HPDE6-E6E7 (cell line): Measurements from ENCODE around the gene FAM89B.
A peak's percentile ranks its signal among the peaks of the same experiment; 100 is the strongest.

ENCODE experiments used
- DNase-seq: peaks from one replicate; pipeline ENCODE4 v3.0.0; 2011; ENCODE audit warnings: missing footprints; ENCODE audit errors: extremely low spot score

FAM89B gene

GRCh38 chr11:65573391-65574079 is 1.2 kb downstream of the FAM89B start:
- DNase-seq, result no peak

- no peak for DNase-seq
Measured at GRCh38 chr11:65574109-65574810, 1.9 kb downstream of the FAM89B start.

- DNase-seq, result no peak
Measured at GRCh38 chr11:65574811-65575567, 2.7 kb downstream of the FAM89B start.

GRCh38 chr11:65575568-65576231 is 3.4 kb downstream of the FAM89B start, which contains the start of gene EHBP1L1:
Gene EHBP1L1 (plus strand): TSS chr11:65576053. CDS start chr11:65576303, 250 bp downstream.
- no peak for DNase-seq

DNA sequence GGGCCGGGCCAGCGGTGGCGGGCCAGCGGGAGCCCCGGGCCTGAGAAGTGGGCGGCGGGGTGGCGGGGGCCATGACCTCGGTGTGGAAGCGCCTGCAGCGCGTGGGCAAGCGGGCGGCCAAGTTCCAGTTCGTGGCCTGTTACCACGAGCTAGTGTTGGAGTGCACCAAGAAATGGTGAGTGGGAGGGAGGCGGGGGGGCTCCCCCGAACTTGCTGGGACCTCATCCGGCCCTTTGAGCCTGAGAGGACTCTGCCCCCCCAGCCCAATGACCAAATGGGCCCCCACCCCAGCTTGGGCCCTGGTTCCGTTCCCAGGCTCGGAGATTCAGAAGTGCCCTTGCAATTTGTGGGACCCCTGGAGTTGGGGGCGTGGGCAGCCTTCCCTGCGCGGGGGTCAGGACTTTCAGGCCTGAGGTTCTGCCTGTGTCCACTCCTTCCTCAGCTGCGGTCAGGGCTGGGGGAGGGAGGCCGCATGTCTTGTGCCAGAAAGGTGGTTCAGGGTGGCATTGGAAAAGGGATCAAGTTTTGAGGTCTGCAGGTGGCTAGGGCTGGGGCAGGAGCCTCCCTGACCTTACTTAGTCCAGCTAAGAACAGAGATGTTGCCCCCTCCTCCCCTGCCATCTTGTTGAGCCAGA is 4.0 kb downstream of the FAM89B start:
- no peak for DNase-seq

DNA sequence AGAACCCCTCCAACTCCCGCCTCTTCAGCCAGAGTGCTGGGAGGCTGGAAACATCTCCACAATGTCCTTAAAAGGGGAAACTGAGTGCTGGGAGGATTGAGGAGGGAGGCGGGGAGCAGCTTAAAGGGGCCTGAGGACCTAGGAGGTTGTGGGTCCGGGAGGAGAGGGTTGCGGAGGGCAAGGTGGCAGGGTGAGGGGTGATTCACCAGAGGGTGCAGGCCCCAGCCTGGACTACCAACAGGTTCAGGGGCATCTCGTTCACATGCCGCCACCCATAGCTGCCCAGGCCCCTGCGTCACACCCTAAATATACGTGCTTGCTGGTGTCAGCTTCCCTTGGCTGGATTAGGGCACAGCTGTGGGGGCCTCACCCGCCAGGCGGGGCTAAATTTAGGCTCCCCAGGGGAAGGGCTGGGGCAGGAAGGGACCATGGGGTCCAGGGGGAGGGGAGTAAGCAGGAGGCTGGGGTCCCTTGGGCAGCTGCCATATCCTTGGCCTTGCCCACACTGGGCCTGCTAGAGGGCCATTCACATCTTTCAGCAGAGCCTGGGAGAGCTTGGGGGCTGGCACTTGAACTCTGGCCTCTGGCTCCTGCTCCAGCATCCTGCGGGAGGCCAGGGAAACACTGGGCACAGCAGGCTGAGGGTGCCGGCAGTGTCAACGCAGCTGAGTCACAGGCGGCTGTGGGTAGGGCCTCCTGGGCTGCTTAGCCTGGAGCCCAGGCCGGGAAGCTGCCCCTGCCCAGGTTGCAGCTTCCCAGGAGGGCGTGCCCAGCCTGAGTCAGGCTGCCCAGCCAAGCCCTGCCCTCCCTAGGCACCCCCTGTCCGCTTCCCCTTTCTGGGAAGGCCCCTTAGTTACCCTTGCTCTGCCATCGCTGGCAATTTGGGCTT is 4.8 kb downstream of the FAM89B start:
- peak; percentile 91 for DNase-seq

DNA sequence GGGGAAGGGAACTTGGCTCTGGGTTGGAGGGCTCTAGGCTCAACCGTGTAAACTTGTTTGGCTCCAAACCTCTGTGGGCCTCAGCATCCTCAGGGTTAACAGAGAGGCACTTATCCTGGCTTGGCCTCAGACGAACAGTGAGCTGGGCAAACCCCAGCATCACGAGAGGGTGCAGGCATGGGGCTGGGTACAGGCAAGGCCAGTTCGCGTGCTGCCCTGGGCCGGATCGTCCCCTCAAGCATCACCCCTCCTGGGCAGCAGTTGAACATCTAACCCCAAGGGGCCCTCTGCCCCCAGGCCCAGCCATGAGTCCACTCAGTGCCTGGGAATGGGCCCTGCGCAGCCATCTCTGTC is 5.4 kb downstream of the FAM89B start:
- no peak for DNase-seq

DNA sequence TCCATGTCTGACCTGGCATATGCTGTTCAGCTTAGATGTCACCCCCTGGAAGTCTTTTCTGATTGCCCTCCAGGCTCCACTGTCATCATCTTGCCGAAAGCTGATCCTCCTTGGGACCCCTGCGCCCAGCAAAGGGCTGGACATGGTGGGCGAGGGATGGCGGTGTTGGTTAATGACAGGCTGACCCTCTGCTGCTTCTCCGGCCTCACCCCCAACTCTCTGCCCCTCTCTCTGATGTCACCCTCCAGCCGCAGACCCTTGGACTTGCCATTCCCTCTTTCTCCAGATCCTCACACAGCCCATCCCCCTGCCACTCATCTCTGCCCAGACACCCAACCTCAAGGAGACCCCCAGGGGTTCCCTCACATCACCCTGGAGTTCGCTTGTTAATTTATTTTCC is 5.8 kb downstream of the FAM89B start:
- DNase-seq, result no peak

DNA sequence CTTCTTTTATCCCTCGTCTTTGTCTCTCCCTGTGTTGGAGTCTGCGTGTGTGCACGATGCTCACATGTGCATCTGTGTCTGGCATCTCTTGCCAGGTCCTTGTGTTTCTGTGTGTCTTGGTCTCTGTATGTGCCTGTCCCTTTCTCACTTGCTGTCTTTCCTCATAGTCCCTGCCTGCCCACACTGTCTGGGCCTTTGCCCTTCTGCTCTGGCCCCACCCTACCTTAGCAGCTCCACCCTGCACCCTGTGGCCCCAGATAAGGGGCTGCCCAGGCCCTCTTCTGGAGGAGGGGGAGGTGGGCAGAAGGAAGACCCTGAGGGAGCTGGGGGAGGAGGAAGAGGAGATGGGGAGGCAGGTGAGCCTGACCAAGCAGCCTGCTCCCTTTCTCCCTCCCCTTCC is 6.3 kb downstream of the FAM89B start:
- no peak for DNase-seq

GRCh38 chr11:65579291-65579690 is 7.0 kb downstream of the FAM89B start:
- DNase-seq, result no peak

- no peak for DNase-seq
Measured at GRCh38 chr11:65580031-65580692, 7.8 kb downstream of the FAM89B start.

- no peak for DNase-seq
Measured at GRCh38 chr11:65580756-65581155, 8.4 kb downstream of the FAM89B start.

DNA sequence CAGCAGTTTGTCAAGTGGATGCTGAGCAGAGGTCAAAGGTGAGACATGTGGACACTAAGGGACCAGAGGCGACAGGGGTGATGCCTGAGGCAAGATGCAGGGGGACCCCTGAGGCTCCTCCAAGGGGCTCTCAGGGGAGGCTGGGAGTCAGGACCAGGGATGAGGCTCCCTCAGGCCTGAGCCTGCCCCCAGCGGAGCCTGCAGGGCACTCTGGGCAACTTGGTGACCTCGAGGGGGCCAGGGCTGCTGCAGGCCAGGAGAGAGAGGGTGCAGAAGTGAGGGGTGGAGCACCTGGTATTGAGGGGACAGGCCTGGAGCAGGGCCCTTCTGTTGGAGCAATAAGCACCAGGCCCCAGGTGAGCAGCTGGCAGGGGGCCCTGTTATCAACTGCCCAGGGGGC is 9.6 kb downstream of the FAM89B start:
- no peak for DNase-seq

DNA sequence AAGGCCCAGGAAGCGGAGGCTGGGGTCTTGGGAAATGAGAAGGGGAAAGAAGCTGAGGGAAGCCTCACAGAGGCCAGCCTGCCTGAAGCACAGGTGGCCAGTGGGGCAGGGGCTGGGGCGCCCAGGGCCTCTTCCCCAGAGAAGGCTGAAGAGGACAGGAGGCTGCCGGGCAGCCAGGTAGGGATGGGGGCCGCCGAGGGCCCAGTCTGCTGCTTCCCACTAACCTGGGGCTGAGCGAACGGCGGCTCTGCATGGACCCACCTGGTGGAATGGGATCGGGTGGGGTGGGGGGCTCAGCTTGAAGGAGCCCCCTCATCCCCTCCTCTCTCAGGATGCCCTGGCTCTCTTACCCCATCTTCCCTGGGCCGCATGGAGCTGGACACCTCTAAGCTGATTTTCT is 11.3 kb downstream of the FAM89B start:
- DNase-seq, result no peak

DNA sequence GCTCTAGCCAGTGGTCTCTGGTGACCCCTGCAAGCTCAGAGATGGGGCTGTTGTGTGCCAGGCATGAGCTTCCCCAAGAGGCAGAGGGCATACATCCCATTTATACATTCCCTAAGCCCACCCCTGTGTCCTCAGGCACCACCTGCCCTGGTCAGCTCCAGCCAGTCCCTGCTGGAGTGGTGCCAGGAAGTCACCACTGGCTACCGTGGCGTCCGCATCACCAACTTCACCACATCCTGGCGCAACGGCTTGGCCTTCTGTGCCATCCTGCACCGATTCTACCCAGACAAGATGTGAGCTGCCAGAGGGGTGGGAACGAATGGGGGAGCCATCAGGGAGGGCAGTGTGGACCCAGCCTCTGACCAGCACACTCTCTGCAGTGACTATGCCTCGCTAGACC is 11.8 kb downstream of the FAM89B start:
- no peak for DNase-seq

GRCh38 chr11:65584723-65585171 is 12.4 kb downstream of the FAM89B start:
- no peak for DNase-seq

GRCh38 chr11:65585396-65586246 is 13.3 kb downstream of the FAM89B start:
- no peak for DNase-seq

DNA sequence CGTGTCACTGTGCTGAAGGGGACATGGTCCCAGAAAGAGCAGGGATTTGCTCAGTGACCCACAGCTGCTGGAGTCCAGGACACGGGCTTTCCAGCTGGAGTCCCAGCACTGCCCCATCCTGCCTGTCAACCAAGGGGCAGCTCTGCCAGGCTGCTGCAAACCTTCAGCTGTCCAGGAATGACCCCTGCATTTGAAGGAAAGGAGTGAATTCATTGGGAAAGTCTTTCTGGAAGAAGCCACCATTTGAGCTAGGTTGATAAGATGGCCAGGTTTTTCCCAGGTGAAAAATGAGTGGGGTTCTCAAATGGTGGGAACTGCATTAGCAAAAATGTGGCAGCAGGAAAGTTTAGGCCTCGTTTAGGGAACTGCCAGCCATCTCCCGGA is 13.9 kb downstream of the FAM89B start:
- DNase-seq, result no peak

DNA sequence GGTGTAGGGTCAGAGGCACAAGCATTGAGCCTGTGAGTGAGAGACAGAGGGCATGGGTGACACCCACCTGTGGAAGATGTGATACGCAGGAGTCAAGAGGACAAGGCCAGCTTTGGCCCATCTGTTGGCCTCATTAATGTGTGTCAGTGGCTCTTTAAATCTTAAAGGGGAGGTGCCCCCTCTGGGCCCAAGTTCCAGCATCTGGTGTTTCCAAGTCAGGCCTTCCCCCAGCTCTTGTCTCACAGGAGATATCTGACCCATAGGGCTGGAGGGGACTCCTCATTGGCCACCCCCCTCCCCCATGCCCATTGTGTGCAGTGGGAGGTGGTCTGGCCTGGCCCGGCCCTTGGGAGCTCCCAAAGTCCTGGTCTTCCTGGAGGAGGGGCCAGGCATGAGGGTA is 14.3 kb downstream of the FAM89B start:
- DNase-seq, result no peak
